GM12878 (cell line): ENCODE measurements around the gene SBF2. TPM values are rescaled to one million over a fixed set of nuclear protein-coding genes. Genes with fewer than 3 reads are reported as not detected.

Experiments
- ATAC-seq: fragments of 200-7000 bp; cut with Tn5 transposase; 3 replicates; pipeline ENCODE4 v1.9.1; 2020; ENCODE audit warnings: mild to moderate bottlenecking, moderate library complexity
- BruUV-seq: library from RNA; stranded (reverse); fragments of 400-500 nt; replicated peaks from 2 replicates; lab custom pipeline; 2021; lab: Mats Ljungman, UMichigan
- CTCF ChIA-PET: fragments of 300-600 bp; sonication (Branson Sonifier 250); formaldehyde crosslinking; extraction: SDS; loops from one replicate; lab custom pipeline; 2021; ENCODE audit warnings: inconsistent platforms; lab: Yijun Ruan, JAX
- POLR2A ChIA-PET: fragments of 350-600 bp; formaldehyde crosslinking; extraction: SDS; loops from one replicate; lab custom pipeline; 2021; ENCODE audit warnings: inconsistent platforms; lab: Charles Lee
- RAD21 ChIA-PET: fragments of 300-600 bp; sonication (Branson Sonifier 250); formaldehyde crosslinking; loops from one replicate; lab custom pipeline; 2023; ENCODE audit warnings: antibody characterized with exemption; ENCODE audit not compliant: unreplicated experiment; lab: Charles Lee
- SMC1A ChIA-PET: fragments of 300-600 bp; sonication (Branson Sonifier 250); formaldehyde crosslinking; loops from one replicate; lab custom pipeline; 2023; ENCODE audit not compliant: unreplicated experiment, uncharacterized antibody; lab: Charles Lee
- DNase-seq: peaks from one replicate; pipeline ENCODE4 v3.0.0-alpha.2; 2011; ENCODE audit warnings: low read depth, low spot score
- FAIRE-seq: peaks from 3 replicates; lab custom pipeline; 2011; peaks lifted over from hg19 to GRCh38; lab: Jason Lieb, UNC
- H2AFZ ChIP-seq: 2 replicates; pipeline ENCODE4 v1.6.0; 2011; ENCODE audit warnings: low read depth, low read length, control low read depth; ENCODE audit not compliant: control insufficient read depth
- H3K27ac ChIP-seq: 2 replicates; pipeline ENCODE4 v1.5.1; 2011; ENCODE audit warnings: control low read depth; ENCODE audit not compliant: control insufficient read depth, insufficient read depth
- H3K27me3 ChIP-seq, 2 experiments: replicated peaks in 1 of 2; 2 replicates each; pipeline versions ENCODE4 v1.6.0 to v1.6.1; 2011; ENCODE audit warnings: low read length in 1 of 2; ENCODE audit not compliant: control insufficient read depth in 2 of 2, insufficient read depth in 2 of 2
- H3K36me3 ChIP-seq, 2 experiments: 2 replicates each; pipeline ENCODE4 v1.5.1; 2011; ENCODE audit warnings: low read length in 1 of 2; ENCODE audit not compliant: control insufficient read depth in 2 of 2, insufficient read depth in 2 of 2
- H3K4me1 ChIP-seq: 2 replicates; pipeline ENCODE4 v1.6.1; 2011; ENCODE audit warnings: mild to moderate bottlenecking, low read length, moderate library complexity, mixed read lengths; ENCODE audit not compliant: control insufficient read depth, insufficient read depth
- H3K4me2 ChIP-seq: 2 replicates; pipeline ENCODE4 v1.6.0; 2011; ENCODE audit warnings: control low read depth; ENCODE audit not compliant: control insufficient read depth, insufficient read depth
- H3K4me3 ChIP-seq: fragments of 200-600 bp; sonication (generic); 2 replicates; pipeline ENCODE4 v1.5.1; 2016
- H3K79me2 ChIP-seq: 2 replicates; pipeline ENCODE4 v1.6.0; 2011; ENCODE audit warnings: low read length; ENCODE audit not compliant: control insufficient read depth, insufficient read depth
- H3K9ac ChIP-seq: 2 replicates; pipeline ENCODE4 v1.8.0; 2011; ENCODE audit warnings: low read length, control low read depth, mixed read lengths; ENCODE audit not compliant: control insufficient read depth, insufficient read depth
- H3K9me3 ChIP-seq: replicated peaks from 3 replicates; pipeline ENCODE4 v1.5.1; 2011; ENCODE audit warnings: mild to moderate bottlenecking, low read length; ENCODE audit not compliant: control insufficient read depth, insufficient read depth
- H4K20me1 ChIP-seq: 2 replicates; pipeline ENCODE4 v1.6.0; 2011; ENCODE audit not compliant: control insufficient read depth, insufficient read depth
- ELK1 ChIP-seq: IDR thresholded peaks from 2 replicates; pipeline ENCODE4 v1.6.1; 2012; ENCODE audit warnings: low read depth, low read length, improper control_type of control experiment
- HSF1 ChIP-seq: fragments of 150-350 bp; IDR thresholded peaks from 2 replicates; pipeline ENCODE4 v1.6.1; 2014; ENCODE audit warnings: mild to moderate bottlenecking, low read depth, low read length
- YY1 ChIP-seq: IDR thresholded peaks from 2 replicates; pipeline ENCODE4 v1.6.1; 2011; ENCODE audit warnings: low read depth, mild to moderate bottlenecking, low read length
- ZNF384 ChIP-seq: IDR thresholded peaks from 2 replicates; pipeline ENCODE4 v1.6.1; 2012; ENCODE audit warnings: low read depth, mild to moderate bottlenecking, low read length, improper control_type of control experiment, borderline replicate concordance
- ZNF592 ChIP-seq: fragments of 450-650 bp; IDR thresholded peaks from 2 replicates; pipeline ENCODE4 v1.6.1; 2017; ENCODE audit warnings: mild to moderate bottlenecking, moderate library complexity
- WGBS: methylation state at CpG from one replicate; pipeline ENCODE4 v1.1.6; 2016; ENCODE audit warnings: low lambda C conversion rate; ENCODE audit not compliant: insufficient replicate concordance, insufficient coverage; ENCODE audit errors: missing lambda C conversion rate; 5-methylcytosine and 5-hydroxymethylcytosine counted together
- in situ Hi-C: fragments of 300-500 bp; cut with MboI; formaldehyde crosslinking; loops from 9 replicates; pipeline ENCODE4 v1.14.3; 2018; ENCODE audit warnings: mixed read lengths
- intact Hi-C: fragments of 100-400 bp; cut with micrococcal nuclease; formaldehyde crosslinking; loops from one replicate; pipeline ENCODE4 v1.14.2; 2022; ENCODE audit not compliant: unreplicated experiment
- polyA plus RNA-seq, 11 experiments: library from polyadenylated mRNA; depleted of rRNA in 4 of 11; unstranded in 6 of 11; stranded (reverse) in 5 of 11; fragments of >200 nt; fragmentation: Nextera tagmentation in 4 of 11; fragmentation: Illumina TruSeq in 1 of 11; extraction: Ambion mirVana in 4 of 11; extraction: Trizol in 1 of 11; gene quantifications; 1 replicate in 1 of 11; 2 replicates in 10 of 11; pipeline versions ENCODE4 v1.2.1 to v1.2.3, GENCODE V29; 2011 to 2016; ENCODE audit warnings: inconsistent platforms in 2 of 11, missing spikeins in 2 of 11, low read depth in 1 of 11
- total RNA-seq, 4 experiments: library from RNA; depleted of rRNA in 3 of 4; stranded (reverse); fragments of >200 nt in 3 of 4; fragmentation: Illumina TruSeq in 1 of 4; extraction: Trizol in 1 of 4; gene quantifications; 2 replicates each; pipeline versions ENCODE4 v1.2.1 to v1.2.3, GENCODE V29; 2013 to 2021

The SBF2 gene
- total and polyA plus RNA-seq, 10 of the 15 experiments (the other 5 are each of a cell fraction or from before 2014, with no cell fraction given): 0.24 to 2.3 (median 1.1) TPM

GRCh38 chr11:9735919-9736318 lies 558.1 kb downstream of the SBF2 start (continued):
- TF ChIP-seq ELK1 (no peak), HSF1 (no peak), ZNF592 (no peak)

GRCh38 chr11:9735236-9735635 lies 558.8 kb downstream of the SBF2 start:
- Histone ChIP-seq H3K27me3 (no peaks in the 10 kb centered on the region), H3K9ac (no peak overlapping the region), H3K9me3 (peaks cover 7% of the 10 kb centered on the region; the same call in 2 of the 3 replicates), H3K27ac (peak overlapping the region; percentile 40), H2AFZ (no peak overlapping the region), H3K4me3 (peak overlapping the region; percentile 30; the same call in 1 of the 2 replicates), H4K20me1 (no peaks in the 10 kb centered on the region), H3K79me2 (peaks cover 2% of the 10 kb centered on the region), H3K36me3 (peaks cover 3 to 14% of the 10 kb centered on the region in 2 experiments; a peak in 3 of 4 replicates), H3K4me1 (peaks cover 44% of the 10 kb centered on the region), H3K4me2 (peak overlapping the region; percentile 30)
- in situ Hi-C loops (no loop called here), intact Hi-C loops (no loop called here)
- POLR2A ChIA-PET: no interaction called here
- TF ChIP-seq YY1 (0 out of 2 replicates have a peak, but pooled peaks have one; percentile 12), ZNF384 (no peak)
- DNase-seq (no peak), FAIRE-seq (no peak), ATAC-seq (no peak)
- 21% methylated on average over 3 of the region's 3 CpGs for WGBS
- RAD21 ChIA-PET: interaction anchor here (1.5 kb wide), 1 partner anchor 11 kb away, joined by 4 read pairs; no protein-coding TSS in a partner anchor
- CTCF ChIA-PET: interaction anchor here (0.7 to 3.1 kb wide), 2 partner anchors 13 to 14 kb away, joined by 3 to 8 read pairs; no protein-coding TSS in a partner anchor
- no TSS peak for BruUV-seq
- SMC1A ChIA-PET: interaction anchor here (0.8 to 5.8 kb wide), 2 partner anchors 12 to 15 kb away, joined by 3 to 39 read pairs; no protein-coding TSS in a partner anchor
